Stimulated activated CD8-positive, alpha-beta memory T cell treated with anti-CD3 and anti-CD28 coated beads, Interleukin-7, amount 100 ng/mL, for 48 hours (primary cell): Measurements from ENCODE around the gene SELENOV.

Source experiments
- DNase-seq, 2 donors: peaks; one replicate each; pipeline ENCODE4 v3.0.0-alpha.2; 2020; ENCODE audit warnings: low read depth in 1 of 2; ENCODE audit errors: extremely low read depth in 1 of 2

Gene SELENOV

GRCh38 chr19:39492788-39493187, 22.2 kb upstream of the SELENOV start:
- DNase-seq, result no peak

DNA sequence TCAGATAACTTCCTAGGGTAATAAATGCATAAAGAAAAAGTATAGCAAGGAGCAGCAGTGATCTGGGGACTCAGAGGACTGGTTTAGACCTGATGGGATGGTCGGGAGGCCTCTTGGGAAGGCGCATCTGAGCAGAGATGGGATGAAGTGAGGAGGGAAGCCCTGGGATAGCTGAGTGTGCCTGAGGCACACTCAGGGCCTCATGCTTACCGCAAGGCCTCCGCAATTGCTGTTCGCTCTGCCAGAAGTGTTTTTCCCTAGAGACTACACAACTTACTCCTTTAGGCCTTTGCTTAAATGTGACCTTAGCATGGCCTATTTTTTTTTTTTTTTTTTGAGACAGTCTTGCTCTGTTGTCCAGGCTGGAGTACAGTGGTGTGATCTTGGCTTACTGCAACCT, 20.3 kb upstream of the SELENOV start:
- DNase-seq, result no peak

- no peak for DNase-seq
Observed at GRCh38 chr19:39496063-39496462, 18.9 kb upstream of the SELENOV start.

DNA sequence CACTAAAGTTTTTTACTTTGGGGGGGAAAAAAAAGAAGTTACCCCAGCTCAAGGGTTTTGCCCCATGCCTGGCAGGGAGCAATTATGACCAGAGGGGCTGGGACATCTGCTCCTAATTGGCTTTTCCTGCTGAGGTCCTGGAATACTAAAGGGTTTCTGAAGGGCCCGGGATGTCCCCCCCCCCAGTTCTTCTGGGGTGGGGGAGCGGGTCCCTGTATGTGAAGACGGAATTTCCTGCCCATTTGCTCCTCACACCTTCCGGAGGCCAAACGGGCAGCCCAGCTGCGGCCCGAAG, 17.3 kb upstream of the SELENOV start:
- DNase-seq, result no peak

GRCh38 chr19:39497996-39498797, 16.7 kb upstream of the SELENOV start:
- no peak for DNase-seq

DNA sequence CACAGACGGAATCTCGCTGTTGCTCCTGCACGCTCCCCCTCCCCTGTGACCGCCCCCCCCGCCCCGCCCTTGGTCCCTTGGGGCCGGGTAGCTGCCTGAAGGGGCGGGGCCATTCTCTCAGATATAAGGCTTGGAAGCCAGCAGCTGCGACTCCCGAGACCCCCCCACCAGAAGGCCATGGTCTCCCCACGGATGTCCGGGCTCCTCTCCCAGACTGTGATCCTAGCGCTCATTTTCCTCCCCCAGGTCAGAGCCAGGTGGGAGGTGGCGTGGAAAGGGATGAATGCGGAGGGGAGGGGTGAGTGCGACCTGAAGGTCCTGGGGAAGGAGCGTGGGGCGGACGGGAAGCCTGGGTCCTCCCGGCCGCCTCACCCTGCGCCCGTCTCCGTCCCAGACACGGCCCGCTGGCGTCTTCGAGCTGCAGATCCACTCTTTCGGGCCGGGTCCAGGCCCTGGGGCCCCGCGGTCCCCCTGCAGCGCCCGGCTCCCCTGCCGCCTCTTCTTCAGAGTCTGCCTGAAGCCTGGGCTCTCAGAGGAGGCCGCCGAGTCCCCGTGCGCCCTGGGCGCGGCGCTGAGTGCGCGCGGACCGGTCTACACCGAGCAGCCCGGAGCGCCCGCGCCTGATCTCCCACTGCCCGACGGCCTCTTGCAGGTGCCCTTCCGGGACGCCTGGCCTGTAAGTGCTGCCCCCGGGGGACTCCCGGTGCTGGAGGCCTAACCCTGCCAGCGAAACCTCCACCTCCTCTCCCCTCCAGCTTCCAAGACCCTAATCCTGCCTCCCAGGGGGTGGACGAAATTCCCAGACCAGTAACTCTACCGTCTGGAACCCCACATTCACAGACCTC, 15.9 kb upstream of the SELENOV start, which contains the start of gene DLL3:
TSS of gene DLL3 (plus strand) at position 150 of the 845 bp plus-strand sequence. CDS start at position 178, 28 bp downstream.
- DNase-seq, result no peak

DNA sequence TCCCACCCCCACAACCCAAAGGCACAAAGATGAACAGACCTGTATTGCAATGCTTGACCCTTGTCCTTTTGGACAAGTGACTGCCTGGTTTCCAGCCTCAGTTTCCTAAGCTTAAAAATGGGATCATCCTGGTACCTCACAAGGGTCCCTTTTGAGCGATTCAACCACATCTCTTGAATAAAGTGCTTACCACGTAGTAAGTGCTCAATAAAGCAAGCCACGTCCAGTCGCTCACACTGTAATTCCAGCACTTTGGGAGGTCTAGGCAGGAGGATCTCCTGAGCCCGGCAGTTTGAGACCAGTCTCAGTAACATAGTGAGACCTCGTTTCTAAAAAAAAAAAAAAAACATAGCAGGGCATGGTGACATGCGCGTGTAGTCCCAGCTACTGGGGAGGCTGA, 15.0 kb upstream of the SELENOV start:
- DNase-seq, result no peak

- no peak for DNase-seq
Observed at GRCh38 chr19:39500543-39500942, 14.4 kb upstream of the SELENOV start.

DNA sequence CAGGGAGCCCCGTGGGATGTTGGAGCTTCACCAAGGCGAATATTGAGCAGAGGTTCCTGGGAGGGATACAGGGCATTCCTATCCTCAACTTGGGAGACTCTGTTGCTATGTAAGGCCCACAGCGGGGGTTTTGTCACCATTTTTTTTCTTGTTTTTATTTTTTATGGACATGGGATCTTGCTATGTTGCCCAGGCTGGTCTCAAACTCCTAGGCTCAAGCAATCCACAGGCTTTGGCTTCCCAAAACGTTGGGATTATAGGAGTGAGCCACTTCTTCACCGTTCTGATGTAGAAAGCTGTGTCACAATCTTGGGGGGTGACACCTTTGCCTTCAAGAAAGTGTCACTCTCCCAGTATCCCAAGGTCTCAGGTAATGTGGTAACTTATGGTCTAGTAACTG, 13.6 kb upstream of the SELENOV start:
- DNase-seq, result no peak

DNA sequence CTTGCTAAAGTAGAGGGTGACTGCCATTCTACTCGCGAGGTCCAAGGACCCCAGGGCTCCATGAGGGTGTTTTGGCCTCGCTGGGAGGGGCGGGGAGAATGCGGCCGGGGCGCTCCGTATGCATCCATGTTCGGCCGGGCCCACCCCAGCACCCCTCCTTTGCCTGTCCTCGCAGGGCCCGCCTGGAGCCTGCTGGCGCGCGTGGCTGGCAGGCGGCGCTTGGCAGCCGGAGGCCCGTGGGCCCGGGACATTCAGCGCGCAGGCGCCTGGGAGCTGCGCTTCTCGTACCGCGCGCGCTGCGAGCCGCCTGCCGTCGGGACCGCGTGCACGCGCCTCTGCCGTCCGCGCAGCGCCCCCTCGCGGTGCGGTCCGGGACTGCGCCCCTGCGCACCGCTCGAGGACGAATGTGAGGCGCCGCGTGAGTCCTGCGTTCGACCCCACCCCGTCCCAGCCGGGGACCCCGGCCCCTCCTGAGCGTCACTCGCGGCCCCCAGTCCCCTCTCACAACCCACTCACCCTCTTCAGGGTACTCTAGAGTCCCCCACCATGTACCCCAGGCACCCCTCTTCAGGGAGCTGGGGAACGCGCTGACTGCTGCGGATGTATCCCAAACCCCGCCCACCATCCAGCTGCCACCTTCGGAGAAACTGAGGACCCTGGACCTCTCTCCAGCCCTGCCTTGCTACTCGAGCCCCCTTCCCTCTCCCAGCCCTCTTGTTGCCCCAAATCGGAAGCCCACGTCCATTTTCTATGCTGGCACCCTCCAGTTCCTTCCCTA, 12.1 kb upstream of the SELENOV start:
- peak; percentile 43 to 60 for DNase-seq

- no peak for DNase-seq
Observed at GRCh38 chr19:39506598-39506943, 8.4 kb upstream of the SELENOV start.

DNA sequence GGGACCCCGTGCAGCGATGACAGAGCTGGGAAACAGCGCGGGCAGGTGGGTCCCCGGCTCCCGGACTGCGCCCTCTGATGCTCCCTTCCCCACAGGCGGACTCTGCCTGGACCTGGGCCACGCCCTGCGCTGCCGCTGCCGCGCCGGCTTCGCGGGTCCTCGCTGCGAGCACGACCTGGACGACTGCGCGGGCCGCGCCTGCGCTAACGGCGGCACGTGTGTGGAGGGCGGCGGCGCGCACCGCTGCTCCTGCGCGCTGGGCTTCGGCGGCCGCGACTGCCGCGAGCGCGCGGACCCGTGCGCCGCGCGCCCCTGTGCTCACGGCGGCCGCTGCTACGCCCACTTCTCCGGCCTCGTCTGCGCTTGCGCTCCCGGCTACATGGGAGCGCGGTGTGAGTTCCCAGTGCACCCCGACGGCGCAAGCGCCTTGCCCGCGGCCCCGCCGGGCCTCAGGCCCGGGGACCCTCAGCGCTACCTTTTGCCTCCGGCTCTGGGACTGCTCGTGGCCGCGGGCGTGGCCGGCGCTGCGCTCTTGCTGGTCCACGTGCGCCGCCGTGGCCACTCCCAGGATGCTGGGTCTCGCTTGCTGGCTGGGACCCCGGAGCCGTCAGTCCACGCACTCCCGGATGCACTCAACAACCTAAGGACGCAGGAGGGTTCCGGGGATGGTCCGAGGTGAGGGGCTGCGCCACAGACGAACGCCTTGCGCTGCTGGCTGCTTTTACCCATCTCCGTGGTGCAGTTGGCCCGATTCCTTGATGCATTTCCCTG, 7.8 kb upstream of the SELENOV start:
- DNase-seq, result peak; percentile 47 to 54

DNA sequence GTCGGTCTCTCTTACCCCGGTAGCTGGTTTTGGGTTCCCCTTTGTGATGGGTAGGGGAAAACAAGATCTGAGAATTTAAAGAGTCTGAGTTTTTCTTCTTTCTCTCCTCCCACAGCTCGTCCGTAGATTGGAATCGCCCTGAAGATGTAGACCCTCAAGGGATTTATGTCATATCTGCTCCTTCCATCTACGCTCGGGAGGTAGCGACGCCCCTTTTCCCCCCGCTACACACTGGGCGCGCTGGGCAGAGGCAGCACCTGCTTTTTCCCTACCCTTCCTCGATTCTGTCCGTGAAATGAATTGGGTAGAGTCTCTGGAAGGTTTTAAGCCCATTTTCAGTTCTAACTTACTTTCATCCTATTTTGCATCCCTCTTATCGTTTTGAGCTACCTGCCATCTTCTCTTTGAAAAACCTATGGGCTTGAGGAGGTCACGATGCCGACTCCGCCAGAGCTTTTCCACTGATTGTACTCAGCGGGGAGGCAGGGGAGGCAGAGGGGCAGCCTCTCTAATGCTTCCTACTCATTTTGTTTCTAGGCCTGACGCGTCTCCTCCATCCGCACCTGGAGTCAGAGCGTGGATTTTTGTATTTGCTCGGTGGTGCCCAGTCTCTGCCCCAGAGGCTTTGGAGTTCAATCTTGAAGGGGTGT, 7.1 kb upstream of the SELENOV start:
- DNase-seq, result no peak

- no peak for DNase-seq
Observed at GRCh38 chr19:39508629-39509028, 6.3 kb upstream of the SELENOV start.

GRCh38 chr19:39509233-39509632, 5.7 kb upstream of the SELENOV start:
- DNase-seq, result no peak

DNA sequence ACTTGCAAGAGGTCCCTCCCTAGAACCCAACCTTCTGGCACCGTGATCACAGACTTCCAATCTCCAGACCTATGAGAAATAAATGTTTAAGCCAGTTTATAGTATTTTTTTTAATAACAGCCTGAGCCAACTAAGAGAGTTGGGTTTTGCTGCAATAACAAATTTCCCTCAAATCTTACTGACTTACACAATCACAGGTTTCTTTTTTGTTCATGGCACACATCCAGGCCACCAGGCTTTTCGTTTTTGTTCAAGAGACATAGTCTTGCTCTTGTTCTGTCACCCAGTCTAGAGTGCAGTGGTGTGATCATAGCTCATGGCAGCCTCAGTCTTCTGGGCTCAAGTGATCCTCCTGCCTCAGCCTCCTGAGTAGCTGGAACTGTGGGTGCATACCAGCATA, 2.0 kb upstream of the SELENOV start:
- no peak for DNase-seq

DNA sequence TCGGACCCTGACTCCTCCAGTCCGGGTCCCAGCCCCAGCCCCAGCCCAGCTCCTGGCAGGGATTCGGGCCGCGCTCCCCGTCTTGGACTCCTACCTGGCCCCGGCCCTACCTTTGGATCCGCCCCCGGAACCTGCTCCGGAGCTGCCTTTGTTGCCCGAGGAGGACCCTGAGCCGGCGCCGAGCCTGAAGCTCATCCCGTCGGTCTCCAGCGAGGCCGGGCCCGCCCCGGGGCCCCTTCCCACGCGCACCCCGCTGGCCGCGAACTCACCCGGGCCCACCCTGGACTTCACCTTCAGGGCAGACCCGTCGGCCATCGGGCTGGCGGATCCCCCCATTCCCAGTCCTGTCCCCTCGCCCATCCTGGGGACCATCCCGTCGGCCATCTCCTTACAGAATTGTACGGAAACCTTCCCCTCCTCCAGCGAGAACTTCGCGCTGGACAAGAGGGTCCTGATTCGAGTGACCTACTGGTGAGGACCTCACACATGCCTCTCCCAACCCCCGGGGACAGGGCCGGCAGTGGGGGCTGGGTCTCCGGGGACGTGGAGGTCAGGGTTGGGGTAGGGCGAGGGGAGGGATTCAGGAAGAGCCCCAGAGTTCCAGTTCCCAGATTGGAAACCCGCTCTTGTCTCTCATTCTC, 732 bp downstream of the SELENOV start:
- DNase-seq, result no peak

GRCh38 chr19:39516270-39516669, 1.3 kb downstream of the SELENOV start:
- no peak for DNase-seq

- no peak for DNase-seq
Observed at GRCh38 chr19:39517432-39517831, 2.5 kb downstream of the SELENOV start.

GRCh38 chr19:39518458-39518857, 3.5 kb downstream of the SELENOV start:
- no peak for DNase-seq
